ENCODE measurements around the gene NDUFAF5. TPM values are rescaled to one million over a fixed set of nuclear protein-coding genes. Genes with fewer than 3 reads are reported as not detected.
"Not testable (repeated sequence)": the region's sequence is repeated elsewhere in the genome, so short reads cannot be mapped to it uniquely, and the experiment has no call there.

Gene NDUFAF5
- total RNA-seq (10 to 100 TPM; 17.4 to 21.7 (median 18.5) TPM), polyA plus RNA-seq (10 to 100 TPM; 18.5 to 28.2 (median 26.4) TPM)

GRCh38 chr20:13784893-13785715 is at the start of gene NDUFAF5, which contains the start of gene ESF1:
NDUFAF5 (plus strand) TSS chr20:13785028; CDS start chr20:13785069, 41 bp downstream.
ESF1 (minus strand) TSS chr20:13784919; CDS start chr20:13783140, 1,779 bp downstream.
- Histone ChIP-seq H3K4me3 (peak within 1 kb of the TSS; percentile 67 to 92 (median 77)), H3K27me3 (no peaks in the 10 kb centered on the region), H3K36me3 (peaks cover 0 to 50% (median 6%) of the 10 kb centered on the region in 4 donors), H3K27ac (peak within 1 kb of the TSS; percentile 83 to 95 (median 90)), H3K9me3 (no peaks in the 10 kb centered on the region), H3K4me1 (peaks cover 0 to 39% (median 36%) of the 10 kb centered on the region in 4 donors)
- TF ChIP-seq POLR2AphosphoS5 (IDR thresholded peaks at IDR 0.05) (peak; percentile 73 to 97 (median 82)), EP300 (IDR thresholded peaks at IDR 0.05) (peak in 1 of 4 donors; percentile 77), CTCF (IDR thresholded peaks at IDR 0.05) (no peak), POLR2A (IDR thresholded peaks at IDR 0.05) (peak; percentile 42 to 51)
- intact Hi-C loops (cut with DNase I): loop anchor here (2.0 kb wide), 1 partner anchor 146 kb away; the partner anchor contains the start of gene TASP1
- WGBS, 2 donors: 0% methylated on average over 54 of the region's 54 CpGs
- DNase-seq: peak; percentile 97

- peaks cover 0 to 32% (median 20%) of the 10 kb centered on the region in 4 donors for H3K4me1 ChIP-seq
- 98% methylated on average over 1 of the region's 1 CpG for WGBS, 2 donors
- peaks cover 0 to 2% (median 0%) of the 10 kb centered on the region in 4 donors for H3K9me3 ChIP-seq
- intact Hi-C loops (cut with DNase I): loop anchor here (10.0 kb wide), 1 partner anchor 411 kb away; no protein-coding TSS in a partner anchor
- TF ChIP-seq CTCF (IDR thresholded peaks at IDR 0.05): no peak
- no peak for TF ChIP-seq EP300 (IDR thresholded peaks at IDR 0.05)
- TF ChIP-seq POLR2AphosphoS5 (IDR thresholded peaks at IDR 0.05): no peak
- TF ChIP-seq POLR2A (IDR thresholded peaks at IDR 0.05): no peak
- H3K27me3 ChIP-seq: no peaks in the 10 kb centered on the region
- peak overlapping the region; percentile 40 to 79 (median 74) for H3K27ac ChIP-seq
- H3K36me3 ChIP-seq: peaks cover 0 to 17% (median 7%) of the 10 kb centered on the region in 4 donors
- no peak for DNase-seq
- no peak overlapping the region for H3K4me3 ChIP-seq
Measured at GRCh38 chr20:13735826-13736225, 49.0 kb upstream of the NDUFAF5 start.

GRCh38 chr20:13736436-13737191 is 48.2 kb upstream of the NDUFAF5 start:
- 76 to 88% methylated on average over 3 of the region's 3 CpGs for WGBS, 2 donors
- Histone ChIP-seq H3K27me3 (no peaks in the 10 kb centered on the region), H3K4me3 (no peak overlapping the region), H3K27ac (peak overlapping the region; percentile 40 to 79 (median 74)), H3K9me3 (peaks cover 0 to 2% (median 0%) of the 10 kb centered on the region in 4 donors), H3K4me1 (peaks cover 0 to 32% (median 20%) of the 10 kb centered on the region in 4 donors), H3K36me3 (peaks cover 0 to 20% (median 10%) of the 10 kb centered on the region in 4 donors)
- no peak for DNase-seq
- intact Hi-C loops (cut with DNase I): loop anchor here (10.0 kb wide), 1 partner anchor 412 kb away; no protein-coding TSS in a partner anchor
- TF ChIP-seq EP300 (IDR thresholded peaks at IDR 0.05): peak in 3 of 4 donors; percentile 14 to 74 (median 53)
- no peak for TF ChIP-seq POLR2A (IDR thresholded peaks at IDR 0.05)
- TF ChIP-seq POLR2AphosphoS5 (IDR thresholded peaks at IDR 0.05): peak in 3 of 4 donors; percentile 62 to 74 (median 70)
- no peak for TF ChIP-seq CTCF (IDR thresholded peaks at IDR 0.05)

- DNase-seq, H3K9me3 ChIP-seq, H3K27me3 ChIP-seq, H3K4me3 ChIP-seq: not testable (repeated sequence)
- WGBS, 2 donors: 97% methylated on average over 1 of the region's 1 CpG
- intact Hi-C loops (cut with DNase I): loop anchor here (10.0 kb wide), 1 partner anchor 413 kb away; no protein-coding TSS in a partner anchor
- Histone ChIP-seq H3K27ac (peak overlapping the region in 3 of 4 donors; percentile 73 to 79 (median 74)), H3K4me1 (peaks cover 0 to 32% (median 20%) of the 10 kb centered on the region in 4 donors), H3K36me3 (peaks cover 0 to 17% (median 5%) of the 10 kb centered on the region in 4 donors)
Measured at GRCh38 chr20:13738187-13738586, 46.6 kb upstream of the NDUFAF5 start.
